ENCODE data around the gene PDE6C.

PDE6C gene

DNA sequence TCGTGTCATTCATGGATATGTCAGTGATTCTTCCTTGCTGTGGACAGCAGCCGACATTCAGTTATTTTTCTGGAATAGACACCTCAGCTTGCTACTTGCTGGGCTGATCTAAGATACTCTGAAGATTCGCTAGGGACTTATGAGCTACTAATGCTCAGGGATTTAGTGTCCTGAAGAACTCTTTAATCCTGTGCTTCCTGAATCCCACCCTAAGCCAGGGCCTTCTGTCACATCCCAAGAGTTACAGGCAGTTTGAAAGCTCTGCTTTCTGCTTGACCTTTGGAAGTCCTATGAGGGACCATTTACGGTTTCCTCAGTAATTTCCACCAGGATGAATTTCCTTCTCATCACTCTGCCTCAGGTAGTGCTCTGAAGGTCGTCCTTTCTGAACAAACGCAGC, at the start of gene PDE6C:
Gene PDE6C, plus strand, starts transcription at position 227 of the 400 bp plus-strand sequence. CDS start 189 bp downstream, outside the sequence.
- no peak for DNase-seq (ENCODE audit: low read depth in 2 of 2, low spot score in 1 of 2)

DNA sequence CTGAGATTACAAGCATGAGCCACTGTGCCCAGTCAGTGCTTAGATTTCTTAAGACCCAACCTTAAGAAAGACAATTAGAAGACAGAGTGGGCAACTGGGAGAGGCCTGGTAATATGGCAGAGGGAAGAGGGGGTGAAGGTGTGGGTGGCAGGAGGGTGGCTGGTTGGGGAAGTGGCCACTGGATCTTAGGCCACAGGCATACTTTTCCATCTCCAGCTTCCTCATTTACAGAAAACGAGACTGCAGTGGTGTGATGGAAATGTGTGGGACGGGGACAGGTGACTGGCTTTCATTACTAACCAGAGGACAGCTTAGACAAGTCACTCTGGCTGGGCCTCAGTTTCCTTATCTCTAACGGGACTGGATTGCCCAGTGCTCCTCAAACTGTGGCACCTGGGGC, 46.9 kb upstream of the PDE6C start:
- no peak for DNase-seq (ENCODE audit: low read depth in 2 of 2, low spot score in 1 of 2)

DNA sequence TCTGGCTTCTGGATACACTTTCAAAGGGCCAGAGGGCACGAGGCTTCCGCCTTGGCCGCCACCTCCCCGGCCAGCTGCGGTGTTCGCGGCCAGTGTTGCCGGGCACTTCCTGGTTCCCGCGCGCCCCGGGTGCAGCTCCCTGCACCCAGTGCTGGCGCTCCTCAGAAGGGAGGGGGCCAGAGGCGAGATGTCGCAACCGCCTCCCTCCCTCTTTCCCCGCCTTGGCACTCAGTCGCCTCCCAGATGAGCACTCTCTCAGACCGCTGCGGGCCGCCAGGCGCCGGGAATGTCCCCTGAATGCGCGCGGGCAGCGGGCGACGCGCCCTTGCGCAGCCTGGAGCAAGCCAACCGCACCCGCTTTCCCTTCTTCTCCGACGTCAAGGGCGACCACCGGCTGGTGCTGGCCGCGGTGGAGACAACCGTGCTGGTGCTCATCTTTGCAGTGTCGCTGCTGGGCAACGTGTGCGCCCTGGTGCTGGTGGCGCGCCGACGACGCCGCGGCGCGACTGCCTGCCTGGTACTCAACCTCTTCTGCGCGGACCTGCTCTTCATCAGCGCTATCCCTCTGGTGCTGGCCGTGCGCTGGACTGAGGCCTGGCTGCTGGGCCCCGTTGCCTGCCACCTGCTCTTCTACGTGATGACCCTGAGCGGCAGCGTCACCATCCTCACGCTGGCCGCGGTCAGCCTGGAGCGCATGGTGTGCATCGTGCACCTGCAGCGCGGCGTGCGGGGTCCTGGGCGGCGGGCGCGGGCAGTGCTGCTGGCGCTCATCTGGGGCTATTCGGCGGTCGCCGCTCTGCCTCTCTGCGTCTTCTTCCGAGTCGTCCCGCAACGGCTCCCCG, 45.7 kb upstream of the PDE6C start, which contains the start of gene FFAR4:
Gene FFAR4, plus strand, starts transcription at position 231 of the 842 bp plus-strand sequence. Its CDS starts 56 bp downstream, at position 287.
- no peak for DNase-seq (ENCODE audit: low read depth in 2 of 2, low spot score in 1 of 2)

DNA sequence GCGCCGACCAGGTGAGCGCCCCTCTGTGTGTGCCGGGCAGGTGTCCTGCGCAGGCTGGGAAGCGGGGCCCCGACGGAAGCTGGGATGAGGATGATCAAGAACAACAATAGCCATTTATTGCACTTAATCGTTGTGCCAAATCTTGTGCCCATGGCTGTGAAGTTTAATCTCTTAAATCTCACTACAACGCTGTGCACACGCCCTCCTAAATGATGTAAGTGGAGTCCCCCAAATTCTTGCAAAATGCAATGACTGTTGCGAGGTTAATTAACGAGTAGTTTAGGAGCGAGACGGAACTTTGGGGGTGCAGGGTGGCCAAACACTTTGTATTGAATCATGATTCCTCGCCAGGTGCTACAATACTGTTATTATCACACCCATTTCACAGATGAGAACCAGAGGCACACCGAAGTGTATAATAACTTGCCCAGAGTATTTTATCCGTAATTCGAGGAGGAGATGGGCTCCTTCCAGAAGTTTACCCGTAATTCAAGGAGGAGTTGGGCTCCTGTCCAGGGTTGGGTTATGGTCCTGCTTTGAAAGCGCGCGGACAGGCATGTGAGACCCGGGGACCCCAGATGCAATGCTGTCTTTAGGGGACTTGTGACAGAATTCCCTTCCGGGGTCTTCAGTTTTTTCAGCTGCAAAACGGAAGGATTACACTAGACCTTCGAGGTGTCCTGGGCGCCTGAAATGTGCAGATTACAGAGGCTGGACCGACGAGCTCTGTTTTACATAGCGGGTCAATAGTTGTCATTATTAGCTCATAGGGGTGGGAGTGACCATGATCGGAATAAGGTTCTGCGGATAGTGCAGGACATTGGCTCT, 44.8 kb upstream of the PDE6C start:
- DNase-seq (ENCODE audit: low read depth in 2 of 2, low spot score in 1 of 2): no peak

DNA sequence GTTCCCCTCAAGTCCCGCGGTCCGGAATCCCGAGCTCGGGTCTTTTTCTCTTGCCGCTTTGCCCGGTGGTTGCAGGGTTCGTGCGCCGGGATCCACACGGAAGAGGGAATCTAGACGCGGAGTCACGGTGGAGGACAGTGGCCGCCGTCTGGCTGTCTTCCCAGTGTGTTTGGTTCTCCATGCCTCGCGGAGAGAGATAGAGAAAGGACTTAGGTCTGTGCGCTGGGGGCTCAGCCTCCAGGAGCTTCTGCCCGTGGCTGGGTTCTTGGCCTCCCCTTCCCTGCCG, 44.3 kb upstream of the PDE6C start:
- no peak for DNase-seq (ENCODE audit: low read depth in 2 of 2, low spot score in 1 of 2)

GRCh38 chr10:93570383-93570782, 42.0 kb upstream of the PDE6C start:
- DNase-seq (ENCODE audit: low read depth in 2 of 2, low spot score in 1 of 2): no peak

- DNase-seq (ENCODE audit: low read depth in 2 of 2, low spot score in 1 of 2): no peak
Measured at GRCh38 chr10:93572606-93573005, 39.7 kb upstream of the PDE6C start.

DNA sequence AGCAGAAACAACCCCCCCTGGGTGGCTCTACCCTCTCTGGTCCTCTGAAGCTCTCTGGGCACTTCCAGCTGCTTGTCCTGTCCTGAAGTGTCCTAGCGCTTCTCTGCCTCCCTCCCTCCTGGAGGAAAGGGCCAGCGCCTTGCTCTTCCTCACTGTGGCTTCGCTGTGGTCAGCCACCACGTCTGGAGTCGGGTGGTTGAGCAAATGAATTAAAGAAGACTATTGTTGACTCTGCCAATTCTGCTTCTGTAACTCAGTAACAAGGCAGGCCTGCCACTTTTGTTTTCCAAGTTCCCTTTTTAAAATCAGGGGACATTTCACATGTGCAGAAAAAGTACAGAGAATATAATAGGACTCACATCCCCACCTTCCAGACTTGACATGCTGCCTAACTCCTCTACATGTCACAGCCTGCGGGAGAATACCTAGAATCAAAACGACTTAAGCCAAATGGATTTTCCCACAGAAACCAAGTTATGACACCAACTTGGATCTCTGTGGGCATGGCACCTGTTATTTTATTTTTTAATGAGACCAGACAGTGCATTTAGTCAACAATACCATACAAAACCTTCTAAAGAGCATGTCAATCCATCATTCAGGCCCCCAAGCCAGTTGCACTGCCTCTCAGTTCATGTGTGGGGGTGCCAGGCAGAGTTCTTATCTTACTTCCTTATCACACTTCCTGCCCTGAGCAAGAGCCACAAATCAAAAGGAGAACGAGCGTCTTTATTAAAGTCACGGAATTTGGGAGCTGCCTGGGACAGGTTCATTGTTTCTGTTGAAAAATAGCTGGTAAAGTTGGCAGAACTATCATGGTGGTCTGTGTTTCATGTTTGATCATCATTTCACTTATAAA, 39.1 kb upstream of the PDE6C start:
- no peak for DNase-seq (ENCODE audit: low read depth in 2 of 2, low spot score in 1 of 2)

DNA sequence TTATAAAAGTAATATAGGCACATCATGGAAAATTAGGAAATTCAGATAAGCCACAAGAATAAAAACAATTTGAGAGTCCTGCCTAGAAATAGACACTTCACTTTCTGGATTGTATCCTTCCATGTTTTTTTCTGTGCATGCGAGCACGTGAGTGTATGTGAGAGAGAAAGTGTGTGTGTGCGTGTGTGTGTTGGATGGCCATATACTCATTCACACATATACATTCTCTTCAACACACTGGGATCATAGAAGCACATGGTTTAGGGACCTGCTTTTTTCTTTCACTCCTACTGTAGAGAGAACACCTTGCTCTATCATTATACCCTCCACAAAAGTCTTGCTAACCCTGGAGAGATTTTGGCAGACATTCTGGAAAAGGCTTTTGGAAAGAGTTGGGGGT, 38.4 kb upstream of the PDE6C start:
- no peak for DNase-seq (ENCODE audit: low read depth in 2 of 2, low spot score in 1 of 2)

DNA sequence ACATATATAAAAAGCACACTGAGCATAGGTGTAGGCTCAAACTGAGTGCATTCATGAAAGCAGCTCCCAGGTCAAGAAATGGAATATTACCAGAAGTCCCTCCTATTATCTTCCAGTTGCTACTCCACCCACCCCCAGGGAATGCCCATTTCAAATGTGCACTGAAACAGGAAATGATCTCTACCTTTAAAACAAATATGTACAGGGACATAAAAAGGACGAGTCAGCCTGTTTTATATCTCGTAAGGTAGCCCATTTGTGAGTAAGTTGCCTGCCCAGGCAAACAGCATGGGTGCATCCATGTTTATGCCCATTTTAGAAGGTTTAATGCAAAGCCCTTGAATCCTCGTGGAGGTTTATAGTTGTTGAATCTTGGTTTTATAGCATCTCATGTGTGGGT, 35.4 kb upstream of the PDE6C start:
- DNase-seq (ENCODE audit: low read depth in 2 of 2, low spot score in 1 of 2): no peak

GRCh38 chr10:93577565-93577964, 34.8 kb upstream of the PDE6C start:
- DNase-seq (ENCODE audit: low read depth in 2 of 2, low spot score in 1 of 2): no peak

DNA sequence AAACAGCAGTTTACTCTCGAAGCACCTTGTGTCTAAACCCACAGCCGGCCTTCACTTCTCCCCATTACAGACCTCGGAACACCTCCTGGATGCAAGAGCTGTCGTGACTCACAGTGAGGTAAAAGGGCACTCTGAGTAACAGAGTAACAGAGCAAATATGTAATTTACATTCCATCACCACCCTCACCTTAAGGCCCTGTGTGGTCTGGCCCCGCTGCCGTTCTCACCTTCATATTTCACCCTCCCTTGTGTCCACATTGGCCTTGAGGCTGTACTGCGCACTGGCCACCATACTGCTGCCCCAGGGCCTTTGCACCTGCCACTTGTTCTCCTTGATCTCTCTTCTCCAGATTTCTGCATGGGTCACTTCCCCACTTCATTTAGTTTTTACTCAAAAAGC, 33.2 kb upstream of the PDE6C start:
- DNase-seq (ENCODE audit: low read depth in 2 of 2, low spot score in 1 of 2): no peak

GRCh38 chr10:93579985-93580711, 32.2 kb upstream of the PDE6C start:
- DNase-seq (ENCODE audit: low read depth in 2 of 2, low spot score in 1 of 2): no peak

GRCh38 chr10:93580828-93581227, 31.5 kb upstream of the PDE6C start:
- DNase-seq (ENCODE audit: low read depth in 2 of 2, low spot score in 1 of 2): no peak

- DNase-seq (ENCODE audit: low read depth in 2 of 2, low spot score in 1 of 2): no peak
Measured at GRCh38 chr10:93584445-93584844, 27.9 kb upstream of the PDE6C start.

DNA sequence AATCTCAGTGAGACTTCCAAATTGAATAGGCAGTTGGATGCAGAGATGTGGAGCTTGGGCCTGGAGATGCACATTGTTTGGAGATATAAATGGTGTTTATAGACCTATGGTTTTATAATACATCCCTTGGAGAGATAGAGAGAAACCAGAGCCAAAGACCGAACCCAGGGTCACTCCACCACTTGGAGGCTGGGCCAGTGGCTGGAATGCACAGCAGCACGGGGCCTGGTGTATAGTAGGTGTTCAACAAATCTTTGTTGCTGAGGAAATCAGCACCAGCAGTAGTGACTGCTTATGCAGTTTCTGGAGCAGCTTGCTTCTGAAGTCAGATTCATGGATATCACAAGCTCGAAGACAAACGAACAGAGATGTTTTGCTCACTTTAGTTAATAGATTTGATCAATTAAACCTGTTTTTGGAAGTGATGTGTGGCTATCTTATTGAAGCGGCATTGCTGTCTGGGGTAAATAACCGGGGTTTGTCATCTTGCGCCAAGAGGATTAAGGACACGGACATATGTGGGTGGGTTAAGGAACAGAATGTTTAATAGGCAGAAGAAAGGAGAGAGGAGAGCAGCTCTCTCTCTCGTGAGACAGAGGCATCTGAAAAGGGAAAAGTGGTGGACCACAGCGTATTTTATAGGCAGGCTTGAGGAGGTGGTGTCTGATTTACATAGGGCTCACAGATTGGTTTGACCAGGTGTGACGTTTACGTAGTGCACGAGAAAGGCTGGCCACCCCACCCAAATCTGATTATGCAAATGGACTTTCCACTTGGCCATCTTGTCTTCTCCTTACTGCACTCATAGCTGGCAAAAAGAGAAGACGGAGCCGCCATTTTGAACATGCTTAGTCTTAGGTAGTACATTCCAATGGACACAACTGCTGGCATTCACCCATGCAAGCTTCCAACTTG, 22.4 kb upstream of the PDE6C start:
- no peak for DNase-seq (ENCODE audit: low read depth in 2 of 2, low spot score in 1 of 2)

- no peak for DNase-seq (ENCODE audit: low read depth in 2 of 2, low spot score in 1 of 2)
Measured at GRCh38 chr10:93590638-93591037, 21.7 kb upstream of the PDE6C start.

DNA sequence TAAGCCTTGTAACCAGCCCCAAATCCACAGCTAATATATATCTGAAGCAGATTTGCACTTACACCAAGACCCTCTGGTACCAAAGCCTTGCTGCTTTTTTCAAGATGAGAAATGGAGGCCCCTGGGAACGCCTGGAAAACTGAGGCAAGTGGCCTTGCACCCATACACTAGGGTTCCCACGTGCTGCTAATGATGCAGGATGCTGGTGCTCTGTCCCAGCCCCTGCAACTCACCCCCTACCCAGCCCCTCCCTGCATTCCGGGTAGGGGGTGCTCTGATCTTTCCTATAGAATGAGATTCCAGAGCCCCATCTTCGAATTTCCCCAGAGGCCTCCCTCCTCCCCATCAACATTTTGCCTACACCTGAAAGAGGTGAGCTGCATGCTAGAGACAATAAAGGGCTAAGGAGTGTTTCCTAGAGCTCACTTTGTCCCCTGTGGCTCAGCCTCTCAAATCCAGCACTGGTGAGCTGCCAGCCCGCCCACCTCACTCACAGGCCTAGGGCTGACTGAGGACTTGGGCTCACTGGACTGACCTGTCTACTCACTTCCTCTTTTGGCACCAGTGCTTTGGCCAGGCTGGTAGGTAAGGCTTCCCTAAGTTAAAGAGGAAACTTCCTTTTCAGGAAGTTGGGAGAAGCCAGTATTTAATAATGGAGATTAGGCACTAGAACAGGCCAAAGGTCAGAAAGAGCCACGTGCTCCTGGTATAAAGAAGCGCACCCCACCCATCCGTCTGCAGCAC, 21.1 kb upstream of the PDE6C start:
- no peak for DNase-seq (ENCODE audit: low read depth in 2 of 2, low spot score in 1 of 2)

- DNase-seq (ENCODE audit: low read depth in 2 of 2, low spot score in 1 of 2): no peak
Measured at GRCh38 chr10:93593254-93593653, 19.1 kb upstream of the PDE6C start.

Data from stimulated activated CD8-positive, alpha-beta memory T cell treated with anti-CD3 and anti-CD28 coated beads, Interleukin-4, amount 100 ng/mL, for 4 hours (primary cell).